ENCODE results near the gene COBL.

GRCh38 chr7:51226063-51226755, 90.4 kb downstream of the COBL start:
- TF ChIP-seq CTCF (IDR thresholded peaks at IDR 0.05), result no peak
- TF ChIP-seq POLR2A (IDR thresholded peaks at IDR 0.05), result no peak

All from right lobe of liver (tissue), 4 donors.